CD1c-positive myeloid dendritic cell (primary cell): ENCODE data around the gene FAM181A.

Experiments used
- DNase-seq: peaks from one replicate; pipeline ENCODE4 v3.0.0-alpha.2; 2016; ENCODE audit errors: extremely low spot score

FAM181A gene

GRCh38 chr14:93903342-93904184 is 23.6 kb upstream of the FAM181A start:
- DNase-seq = no peak

- no peak for DNase-seq
Measured at GRCh38 chr14:93905623-93906022, 21.5 kb upstream of the FAM181A start.

GRCh38 chr14:93906341-93907329 is 20.5 kb upstream of the FAM181A start:
- peak; percentile 47 for DNase-seq

- DNase-seq = no peak
Measured at GRCh38 chr14:93909429-93910128, 17.6 kb upstream of the FAM181A start.

- no peak for DNase-seq
Measured at GRCh38 chr14:93911975-93912615, 15.0 kb upstream of the FAM181A start.

DNA sequence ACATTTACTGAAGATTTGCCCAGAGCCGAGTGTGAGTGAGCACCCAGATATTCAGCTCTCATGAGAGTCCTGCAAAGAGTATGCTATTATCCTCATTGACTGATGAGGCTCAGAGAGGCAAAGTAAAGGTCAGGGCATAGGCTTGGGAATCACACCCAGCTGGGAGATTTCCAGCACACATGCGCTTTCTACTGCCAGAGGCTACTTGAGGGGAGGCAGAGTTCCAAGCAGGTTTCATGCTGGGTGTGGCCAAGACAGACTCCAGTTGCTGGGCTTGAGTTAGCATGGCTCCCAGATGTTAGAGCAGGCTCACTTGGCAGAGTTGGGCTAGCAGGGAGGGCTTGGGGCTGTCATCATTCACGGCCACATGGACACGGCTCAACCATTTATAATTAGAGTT is 14.4 kb upstream of the FAM181A start:
- no peak for DNase-seq

DNA sequence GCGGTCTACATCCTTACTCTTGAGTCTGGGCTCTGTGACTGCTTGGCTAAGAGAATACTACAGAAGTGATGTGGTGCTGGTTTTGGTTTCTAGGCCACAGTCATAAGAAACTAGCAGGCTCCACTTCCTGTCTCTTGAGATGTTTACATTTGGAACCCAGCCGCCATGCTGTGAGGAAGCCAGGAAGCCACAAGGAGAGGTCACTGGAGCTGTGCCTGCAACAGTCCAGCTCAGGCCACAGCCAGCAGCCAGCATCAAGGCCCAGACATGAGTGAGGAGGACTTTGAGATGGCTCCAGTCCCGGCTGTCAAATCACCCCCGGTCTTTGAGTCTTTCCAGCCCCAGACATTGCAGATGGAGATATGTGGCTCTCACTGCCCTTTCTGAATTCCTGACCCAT is 12.9 kb upstream of the FAM181A start:
- DNase-seq = no peak

DNA sequence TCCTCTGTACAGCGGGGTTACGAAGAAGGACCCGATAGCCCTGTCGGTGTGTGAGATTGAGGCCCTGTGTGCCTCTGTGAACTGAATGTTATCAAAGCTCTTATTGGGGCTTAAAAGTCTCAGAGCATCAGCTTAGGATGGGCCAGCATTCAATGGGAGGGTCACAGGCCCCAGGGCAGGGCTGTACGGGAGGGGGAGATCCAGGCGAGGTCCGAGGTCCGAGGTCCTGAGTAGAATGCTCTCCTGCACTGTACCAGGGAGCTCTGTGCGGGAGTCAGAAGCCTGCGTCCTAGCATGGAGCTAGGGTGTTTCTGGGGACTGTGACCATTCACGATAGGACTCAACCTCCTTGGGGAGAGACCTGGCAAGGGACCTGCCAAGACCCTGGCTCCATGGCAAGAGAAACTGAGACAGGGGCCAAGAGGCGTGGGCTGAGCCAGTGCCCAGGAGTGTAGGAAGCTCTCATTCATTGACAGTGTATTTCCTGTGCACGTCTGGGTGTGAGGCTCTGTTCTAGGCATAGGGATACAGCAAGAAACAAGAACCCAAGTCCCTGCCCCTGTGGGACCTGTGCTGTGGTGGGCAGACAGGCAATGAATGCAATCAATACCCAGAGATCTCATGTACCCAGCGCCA is 12.0 kb upstream of the FAM181A start:
- DNase-seq = no peak

GRCh38 chr14:93915800-93916199 is 11.3 kb upstream of the FAM181A start:
- DNase-seq = no peak

DNA sequence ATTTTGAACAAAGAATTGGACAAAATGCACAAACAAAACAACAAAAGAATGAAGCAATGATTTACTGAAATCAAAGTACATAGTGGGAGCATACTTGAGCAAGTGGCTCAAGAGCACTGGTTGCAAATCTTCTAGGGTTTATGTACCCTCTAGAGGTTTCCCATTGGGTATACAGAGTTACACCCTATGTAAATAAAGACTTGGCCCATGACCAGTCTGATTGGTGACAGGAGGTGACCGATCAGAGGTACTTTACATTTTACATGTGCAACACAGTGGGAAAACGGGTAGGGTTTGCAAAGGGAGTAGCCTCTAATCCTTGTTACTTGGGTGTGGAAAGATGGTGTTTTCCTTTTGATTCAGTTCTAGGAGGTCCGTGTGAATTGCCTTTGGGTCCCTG is 10.6 kb upstream of the FAM181A start:
- DNase-seq = no peak

DNA sequence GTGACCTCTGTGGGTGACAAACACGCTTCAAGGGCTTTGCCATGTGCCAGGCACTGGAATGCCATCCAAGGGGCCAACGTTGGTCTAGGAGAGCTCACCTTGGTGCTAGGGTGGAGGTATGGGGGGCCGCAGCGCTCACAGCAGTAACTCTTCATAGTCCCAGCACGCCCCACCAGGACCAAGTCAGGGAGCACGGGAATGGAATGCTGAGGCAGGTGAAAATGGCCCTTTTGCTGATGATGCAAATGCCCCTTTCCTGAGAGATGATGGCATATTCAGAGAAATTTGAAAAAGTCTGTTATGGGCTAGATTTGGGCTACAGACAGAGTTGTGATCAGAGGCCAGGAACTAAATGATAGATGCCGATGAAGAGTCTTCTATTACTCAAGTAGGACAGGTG is 10.0 kb upstream of the FAM181A start:
- DNase-seq = no peak

DNA sequence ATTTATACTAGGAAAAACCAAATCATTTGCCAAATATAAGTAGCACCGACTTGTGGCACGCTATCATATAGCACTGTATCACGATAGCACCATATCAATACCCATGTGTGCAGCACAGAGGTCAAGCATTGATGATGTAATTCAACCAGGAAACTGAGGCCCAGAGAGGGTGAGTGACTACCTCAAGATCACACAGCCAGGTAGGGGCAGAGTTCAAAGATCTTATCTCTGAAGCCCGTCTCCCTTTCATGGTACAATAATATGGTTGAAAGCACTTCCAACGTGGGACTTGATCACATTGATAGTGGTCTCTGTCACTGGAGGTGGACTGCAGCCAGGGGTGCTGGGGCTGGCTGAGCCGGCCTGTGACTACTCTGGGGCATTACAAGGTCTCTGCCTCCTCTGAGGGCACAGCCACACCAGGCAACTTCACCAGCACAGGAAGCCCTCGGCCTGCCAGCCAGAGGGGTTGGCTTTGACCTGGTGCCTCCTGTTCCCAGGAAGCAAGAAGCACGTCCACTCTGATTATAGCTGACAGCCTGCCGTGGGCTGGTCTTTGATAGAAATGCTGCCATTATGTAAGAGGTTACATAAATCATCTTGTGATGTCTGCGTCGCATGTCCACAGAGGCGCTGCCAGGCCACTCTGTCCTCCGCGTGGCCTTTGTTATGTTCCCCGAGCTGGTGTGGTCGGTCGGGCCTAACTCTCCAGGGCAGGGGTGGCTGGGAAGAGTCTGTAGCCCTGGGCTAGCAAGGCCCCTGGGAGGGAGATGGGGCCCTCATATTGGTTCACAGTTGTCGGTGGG is 5.9 kb upstream of the FAM181A start:
- no peak for DNase-seq

DNA sequence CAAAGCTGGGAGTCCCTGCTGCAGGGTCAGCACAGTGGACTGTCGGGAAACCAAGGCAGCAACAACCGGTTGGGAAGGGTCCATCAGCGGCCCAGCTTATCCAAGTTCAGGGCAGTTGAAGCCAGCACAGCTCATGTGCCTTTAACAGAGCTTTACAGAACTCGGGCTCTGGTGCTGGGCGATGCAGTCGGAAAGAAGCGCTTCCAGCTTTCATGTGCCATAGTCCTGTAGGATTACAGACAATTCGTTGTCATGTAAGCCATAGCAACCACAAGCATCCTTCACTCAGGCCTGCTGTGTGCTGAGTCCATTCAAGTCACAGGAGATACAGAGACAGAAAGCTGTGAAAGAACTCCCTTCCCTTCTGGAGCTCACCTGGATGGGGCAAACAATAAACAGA is 3.5 kb upstream of the FAM181A start:
- DNase-seq = no peak

- DNase-seq = no peak
Measured at GRCh38 chr14:93924592-93925355, 2.4 kb upstream of the FAM181A start.

GRCh38 chr14:93925374-93925895 is 1.7 kb upstream of the FAM181A start:
- no peak for DNase-seq

GRCh38 chr14:93926245-93926872 is 785 bp upstream of the FAM181A start:
- no peak for DNase-seq

- no peak for DNase-seq
Measured at GRCh38 chr14:93927800-93928145, 629 bp downstream of the FAM181A start.

GRCh38 chr14:93928184-93929047 is 1.3 kb downstream of the FAM181A start:
- DNase-seq = no peak
